Muscle of leg (tissue), 16 donors: Measurements from ENCODE around the gene DNTTIP2. TPM values are rescaled to one million over a fixed set of nuclear protein-coding genes. Genes with fewer than 3 reads are reported as not detected.
A peak's percentile ranks its signal among the peaks of the same experiment; 100 is the strongest.
"Not testable (repeated sequence)": the region's sequence is repeated elsewhere in the genome, so short reads cannot be mapped to it uniquely, and the experiment has no call there.

Experiments
- DNase-seq: peaks from one replicate; pipeline ENCODE4 v3.0.0; 2013
- H3K27ac ChIP-seq: one replicate; pipeline ENCODE4 v1.5.1; 2013; ENCODE audit warnings: mild to moderate bottlenecking, low read length, control low read depth
- H3K27me3 ChIP-seq: one replicate; pipeline ENCODE4 v1.6.1; 2013; ENCODE audit warnings: low read length; ENCODE audit not compliant: control insufficient read depth, insufficient read depth
- H3K36me3 ChIP-seq: one replicate; pipeline ENCODE4 v1.6.1; 2013; ENCODE audit warnings: low read length; ENCODE audit not compliant: control insufficient read depth, insufficient read depth
- H3K4me1 ChIP-seq: one replicate; pipeline ENCODE4 v1.6.1; 2013; ENCODE audit warnings: low read length; ENCODE audit not compliant: control insufficient read depth, insufficient read depth
- H3K4me3 ChIP-seq: one replicate; pipeline ENCODE4 v1.5.1; 2013; ENCODE audit warnings: low read length, control low read depth
- H3K9me3 ChIP-seq: replicated peaks from 2 replicates; pipeline ENCODE4 v1.6.1; 2013; ENCODE audit warnings: low read depth, low read length; ENCODE audit not compliant: control insufficient read depth
- WGBS: methylation state at CpG from one replicate; pipeline ENCODE4 v1.1.5; 2013; ENCODE audit warnings: missing lambda C conversion rate; ENCODE audit not compliant: insufficient coverage; 5-methylcytosine and 5-hydroxymethylcytosine counted together
- long read RNA-seq, 11 donors: transcript quantifications; one replicate each; lab custom pipeline, GENCODE V29; 2026
- polyA plus RNA-seq, 8 donors: library from polyadenylated mRNA; unstranded; fragments of 120-200 nt; gene quantifications; one replicate each; pipeline versions ENCODE4 v1.2.1 to v1.2.3, GENCODE V29; 2013; ENCODE audit warnings: inconsistent platforms in 1 of 8, low replicate concordance in 1 of 8; ENCODE audit not compliant: insufficient read length in 8 of 8, insufficient read depth in 1 of 8
- total RNA-seq: library from RNA; stranded (reverse); fragments of 120-200 nt; gene quantifications from one replicate; pipeline ENCODE4 v1.2.4, GENCODE V29; 2013

Gene DNTTIP2
- total RNA-seq (35.6 TPM), polyA plus RNA-seq (10 to 100 TPM; 38.9 to 49.8 (median 44.1) TPM)
- long read RNA-seq, donor 1, full-length matches to known transcripts: 2 of 2 reads
- long read RNA-seq, donor 1, partial matches to known transcripts: 0 of 2 reads
- long read RNA-seq, donor 1, other reads (novel, unspliced or antisense): 0 of 2 reads
- long read RNA-seq, donor 2: 0 reads
- long read RNA-seq, donor 3, full-length matches to known transcripts: 8 of 29 reads
- long read RNA-seq, donor 3, partial matches to known transcripts: 21 of 29 reads
- long read RNA-seq, donor 3, other reads (novel, unspliced or antisense): 0 of 29 reads
- long read RNA-seq, donor 4, full-length matches to known transcripts: 2 of 12 reads
- long read RNA-seq, donor 4, partial matches to known transcripts: 10 of 12 reads
- long read RNA-seq, donor 4, other reads (novel, unspliced or antisense): 0 of 12 reads
- long read RNA-seq, donor 5, full-length matches to known transcripts: 15 of 59 reads
- long read RNA-seq, donor 5, partial matches to known transcripts: 44 of 59 reads
- long read RNA-seq, donor 5, other reads (novel, unspliced or antisense): 0 of 59 reads
- long read RNA-seq, donor 6, full-length matches to known transcripts: 12 of 29 reads
- long read RNA-seq, donor 6, partial matches to known transcripts: 17 of 29 reads
- long read RNA-seq, donor 6, other reads (novel, unspliced or antisense): 0 of 29 reads
- long read RNA-seq, donor 7, full-length matches to known transcripts: 6 of 37 reads
- long read RNA-seq, donor 7, partial matches to known transcripts: 31 of 37 reads
- long read RNA-seq, donor 7, other reads (novel, unspliced or antisense): 0 of 37 reads
- long read RNA-seq, donor 8, full-length matches to known transcripts: 5 of 18 reads
- long read RNA-seq, donor 8, partial matches to known transcripts: 13 of 18 reads
- long read RNA-seq, donor 8, other reads (novel, unspliced or antisense): 0 of 18 reads
- long read RNA-seq, donor 9, full-length matches to known transcripts: 6 of 21 reads
- long read RNA-seq, donor 9, partial matches to known transcripts: 15 of 21 reads
- long read RNA-seq, donor 9, other reads (novel, unspliced or antisense): 0 of 21 reads
- long read RNA-seq, donor 10, full-length matches to known transcripts: 7 of 48 reads
- long read RNA-seq, donor 10, partial matches to known transcripts: 41 of 48 reads
- long read RNA-seq, donor 10, other reads (novel, unspliced or antisense): 0 of 48 reads
- long read RNA-seq, donor 11, full-length matches to known transcripts: 5 of 25 reads
- long read RNA-seq, donor 11, partial matches to known transcripts: 20 of 25 reads
- long read RNA-seq, donor 11, other reads (novel, unspliced or antisense): 0 of 25 reads

GRCh38 chr1:93878889-93879586 lies at the start of gene DNTTIP2:
TSS of gene DNTTIP2 (minus strand) at chr1:93879206. CDS start at chr1:93879148, 58 bp downstream.
- Histone ChIP-seq H3K4me1 (no peaks in the 10 kb centered on the region), H3K27me3 (no peaks in the 10 kb centered on the region), H3K36me3 (peaks cover 28% of the 10 kb centered on the region), H3K27ac (peak within 1 kb of the TSS; percentile 94), H3K9me3 (no peaks in the 10 kb centered on the region), H3K4me3 (peak within 1 kb of the TSS; percentile 89)
- peak; percentile 99 for DNase-seq
- 0% methylated on average over 38 of the region's 50 CpGs for WGBS

- WGBS: 96% methylated on average over 2 of the region's 3 CpGs
- no peaks in the 10 kb centered on the region for H3K27me3 ChIP-seq
- H3K27ac ChIP-seq: no peak overlapping the region
- H3K9me3 ChIP-seq: no peaks in the 10 kb centered on the region
- no peaks in the 10 kb centered on the region for H3K4me1 ChIP-seq
- H3K36me3 ChIP-seq: no peaks in the 10 kb centered on the region
- no peak for DNase-seq
- no peak overlapping the region for H3K4me3 ChIP-seq
Measured at GRCh38 chr1:93925206-93925605, 46.2 kb upstream of the DNTTIP2 start.

GRCh38 chr1:93919780-93920179 lies 40.8 kb upstream of the DNTTIP2 start:
- Histone ChIP-seq H3K27me3 (no peaks in the 10 kb centered on the region), H3K4me3 (no peak overlapping the region), H3K36me3 (no peaks in the 10 kb centered on the region), H3K27ac (no peak overlapping the region), H3K4me1 (no peaks in the 10 kb centered on the region), H3K9me3 (no peaks in the 10 kb centered on the region)
- DNase-seq: no peak
- no CpG with 5 or more reads among the region's 1 CpG for WGBS

GRCh38 chr1:93917302-93917701 lies 38.3 kb upstream of the DNTTIP2 start:
- Histone ChIP-seq H3K4me1 (no peaks in the 10 kb centered on the region), H3K4me3 (no peak overlapping the region), H3K9me3 (no peaks in the 10 kb centered on the region), H3K27me3 (no peaks in the 10 kb centered on the region), H3K27ac (no peak overlapping the region), H3K36me3 (no peaks in the 10 kb centered on the region)
- no peak for DNase-seq
- WGBS: 93% methylated on average over 2 of the region's 10 CpGs

- not testable (repeated sequence) for H3K27me3 ChIP-seq, DNase-seq, H3K4me1 ChIP-seq, H3K36me3 ChIP-seq, H3K9me3 ChIP-seq, H3K4me3 ChIP-seq, H3K27ac ChIP-seq
- WGBS: no CpG with 5 or more reads among the region's 3 CpGs
Measured at GRCh38 chr1:93910880-93911279, 31.9 kb upstream of the DNTTIP2 start.

GRCh38 chr1:93910305-93910704 lies 31.3 kb upstream of the DNTTIP2 start:
- Histone ChIP-seq H3K4me1 (peaks cover 4% of the 10 kb centered on the region), H3K36me3 (no peaks in the 10 kb centered on the region), H3K27ac (no peak overlapping the region), H3K4me3 (no peak overlapping the region), H3K27me3 (no peaks in the 10 kb centered on the region), H3K9me3 (no peaks in the 10 kb centered on the region)
- WGBS: no CpG with 5 or more reads among the region's 4 CpGs
- DNase-seq: no peak

- Histone ChIP-seq H3K27ac (peak within 1 kb of the TSS; percentile 79), H3K4me1 (peaks cover 4% of the 10 kb centered on the region), H3K27me3 (no peaks in the 10 kb centered on the region), H3K4me3 (peak within 1 kb of the TSS; percentile 62), H3K36me3 (no peaks in the 10 kb centered on the region), H3K9me3 (no peaks in the 10 kb centered on the region)
- peak; percentile 92 for DNase-seq
- WGBS: under 1% methylated on average over 94 of the region's 102 CpGs
Measured at GRCh38 chr1:93909146-93910050, 30.4 kb upstream of the DNTTIP2 start, which contains the start of gene GCLM. TSS of gene GCLM (minus strand) at chr1:93909430. CDS start at chr1:93909163, 267 bp downstream.

- H3K4me3 ChIP-seq: peak overlapping the region; percentile 62
- H3K27ac ChIP-seq: no peak overlapping the region
- H3K9me3 ChIP-seq: no peaks in the 10 kb centered on the region
- no peaks in the 10 kb centered on the region for H3K27me3 ChIP-seq
- H3K36me3 ChIP-seq: no peaks in the 10 kb centered on the region
- H3K4me1 ChIP-seq: peaks cover 4% of the 10 kb centered on the region
- DNase-seq: peak; percentile 28
- under 1% methylated on average over 47 of the region's 49 CpGs for WGBS
Measured at GRCh38 chr1:93908394-93909145, 29.6 kb upstream of the DNTTIP2 start.
